ENCODE data around the gene TMEM238L. TPM values are rescaled to one million over a fixed set of nuclear protein-coding genes. Genes with fewer than 3 reads are reported as not detected.

TMEM238L gene
- total RNA-seq, 5 donors from 2014 or later (not counting 1 experiment from before 2014, with no cell fraction given): not detected

DNA sequence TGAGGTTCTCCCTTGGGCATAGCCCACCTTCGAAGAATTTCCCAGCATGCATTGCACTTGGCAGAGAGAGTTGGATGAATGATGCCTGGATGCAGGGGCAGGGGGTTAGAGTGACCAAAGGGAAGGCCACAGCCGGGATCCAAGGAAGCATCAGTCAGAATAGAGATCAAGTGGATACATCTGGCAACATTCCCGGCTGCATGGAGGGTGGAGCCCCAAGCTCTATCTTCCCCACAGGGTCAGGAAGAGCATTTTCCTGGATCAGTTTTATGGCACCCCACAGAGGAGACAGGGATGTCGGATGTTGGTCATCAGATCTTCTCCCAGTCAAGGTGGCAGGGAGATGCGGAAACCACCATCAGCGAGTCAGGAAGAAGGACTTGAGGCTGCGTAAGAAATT lies 21.0 kb upstream of the TMEM238L start:
- Mint-ChIP-seq H3K9me3 (no peaks in the 10 kb centered on the region), H3K27me3 (peaks cover 5 to 8% of the 10 kb centered on the region in 2 donors), H3K4me3 (no peak overlapping the region), H3K4me1 (no peaks in the 10 kb centered on the region), H3K27ac (no peak overlapping the region), H3K36me3 (no peaks in the 10 kb centered on the region)
- H3K36me3 ChIP-seq (ENCODE audit: control insufficient read depth in 2 of 2, extremely low read depth in 1 of 2, insufficient read depth in 1 of 2, low read length in 1 of 2): no peaks in the 10 kb centered on the region
- ATAC-seq (replicated peaks in 1 of 4): no peak
- POLR2A ChIA-PET: interaction anchor here in 1 of 2 donors (0.6 kb wide), 1 partner anchor 16 kb away, joined by 3 read pairs; no protein-coding TSS in a partner anchor
- H3K9me3 ChIP-seq: no peaks in the 10 kb centered on the region
- no peak overlapping the region for H3K27ac ChIP-seq (ENCODE audit: low read length)
- no peaks in the 10 kb centered on the region for H3K4me1 ChIP-seq (ENCODE audit: control insufficient read depth in 1 of 2, extremely low read depth in 1 of 2, insufficient read depth in 2 of 2, low read length in 2 of 2)
- H3K4me3 ChIP-seq (ENCODE audit: control insufficient read depth in 1 of 2, extremely low read depth in 1 of 2, low read length in 1 of 2): no peak overlapping the region
- CTCF ChIA-PET: no interaction called here
- peaks cover 0 to 17% of the 10 kb centered on the region in 2 experiments for H3K27me3 ChIP-seq (replicated peaks in 1 of 2; ENCODE audit: control insufficient read depth in 2 of 2, extremely low read depth in 1 of 2, insufficient read depth in 2 of 2, low read length in 1 of 2)
- no peak for DNase-seq
- WGBS (ENCODE audit: insufficient coverage): 93% methylated on average over 6 of the region's 7 CpGs

DNA sequence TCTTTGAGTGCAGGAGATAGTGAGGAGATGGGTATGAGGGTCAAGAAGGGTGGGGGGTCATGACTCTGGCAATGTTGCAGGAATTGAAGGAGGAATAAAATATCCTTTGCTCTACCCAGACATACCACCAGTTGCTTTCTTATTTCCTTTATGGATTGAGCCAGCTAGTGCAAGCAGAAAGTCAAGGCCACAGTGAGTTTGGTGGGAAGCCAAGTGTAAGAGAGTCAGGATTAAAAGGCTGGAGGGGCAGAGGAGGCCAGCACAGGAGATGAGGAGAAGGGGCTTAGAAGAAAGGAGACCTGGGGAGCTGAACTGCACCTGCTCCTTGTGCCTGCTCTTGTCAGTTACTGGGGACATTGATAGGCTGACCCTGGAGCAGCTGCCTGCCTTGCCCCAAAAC lies 17.9 kb upstream of the TMEM238L start:
- ATAC-seq (replicated peaks in 1 of 4): no peak
- Histone ChIP-seq H3K4me1 (ENCODE audit: control insufficient read depth in 1 of 2, extremely low read depth in 1 of 2, insufficient read depth in 2 of 2, low read length in 2 of 2) (no peaks in the 10 kb centered on the region), H3K36me3 (ENCODE audit: control insufficient read depth in 2 of 2, extremely low read depth in 1 of 2, insufficient read depth in 1 of 2, low read length in 1 of 2) (no peaks in the 10 kb centered on the region), H3K9me3 (no peaks in the 10 kb centered on the region), H3K27ac (ENCODE audit: low read length) (no peak overlapping the region), H3K4me3 (ENCODE audit: control insufficient read depth in 1 of 2, extremely low read depth in 1 of 2, low read length in 1 of 2) (no peak overlapping the region), H3K27me3 (replicated peaks in 1 of 2; ENCODE audit: control insufficient read depth in 2 of 2, extremely low read depth in 1 of 2, insufficient read depth in 2 of 2, low read length in 1 of 2) (peaks cover 0 to 19% of the 10 kb centered on the region in 2 experiments)
- Mint-ChIP-seq H3K27ac (no peak overlapping the region), H3K36me3 (no peaks in the 10 kb centered on the region), H3K4me1 (no peaks in the 10 kb centered on the region), H3K9me3 (no peaks in the 10 kb centered on the region), H3K27me3 (peaks cover 6 to 13% of the 10 kb centered on the region in 2 donors), H3K4me3 (no peak overlapping the region)
- no peak for DNase-seq
- ChIA-PET POLR2A (no interaction called here), CTCF (interaction anchor here in 1 of 2 donors (0.6 to 1.0 kb wide), 2 partner anchors 23 to 175 kb away, joined by 3 read pairs; no protein-coding TSS in a partner anchor)

DNA sequence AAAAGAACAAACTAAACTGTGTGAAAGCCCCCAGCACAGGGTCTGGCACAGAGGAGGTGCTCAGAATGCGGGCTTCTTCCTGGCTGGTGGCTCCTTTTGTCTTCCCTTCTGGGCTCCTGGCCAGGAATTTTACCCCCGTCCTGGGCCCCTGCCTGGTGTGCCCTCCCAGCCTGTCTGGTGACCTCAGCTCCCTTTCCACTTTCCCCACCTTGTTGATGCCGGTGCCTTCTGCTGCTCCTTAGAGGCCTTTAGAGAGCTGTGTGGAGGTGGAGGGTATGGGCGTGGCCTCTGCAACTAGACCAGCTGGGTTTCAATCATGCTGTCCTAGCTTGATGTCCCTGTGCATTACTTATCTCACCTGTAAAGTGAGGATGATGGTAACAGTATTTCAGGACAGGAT lies 17.2 kb upstream of the TMEM238L start:
- Histone ChIP-seq H3K4me1 (ENCODE audit: control insufficient read depth in 1 of 2, extremely low read depth in 1 of 2, insufficient read depth in 2 of 2, low read length in 2 of 2) (no peaks in the 10 kb centered on the region), H3K27ac (ENCODE audit: low read length) (no peak overlapping the region), H3K4me3 (ENCODE audit: control insufficient read depth in 1 of 2, extremely low read depth in 1 of 2, low read length in 1 of 2) (no peak overlapping the region), H3K27me3 (replicated peaks in 1 of 2; ENCODE audit: control insufficient read depth in 2 of 2, extremely low read depth in 1 of 2, insufficient read depth in 2 of 2, low read length in 1 of 2) (peaks cover 0 to 19% of the 10 kb centered on the region in 2 experiments), H3K36me3 (ENCODE audit: control insufficient read depth in 2 of 2, extremely low read depth in 1 of 2, insufficient read depth in 1 of 2, low read length in 1 of 2) (no peaks in the 10 kb centered on the region), H3K9me3 (no peaks in the 10 kb centered on the region)
- no peaks in the 10 kb centered on the region for H3K4me1 Mint-ChIP-seq
- ChIA-PET POLR2A (no interaction called here), CTCF (interaction anchor here in 1 of 2 donors (0.6 to 1.0 kb wide), 2 partner anchors 24 to 174 kb away, joined by 3 read pairs; no protein-coding TSS in a partner anchor)
- DNase-seq (no peak), ATAC-seq (replicated peaks in 1 of 4) (no peak)
- WGBS (ENCODE audit: insufficient coverage): 69% methylated on average over 1 of the region's 4 CpGs
- no peaks in the 10 kb centered on the region for H3K36me3 Mint-ChIP-seq
- peaks cover 6 to 13% of the 10 kb centered on the region in 2 donors for H3K27me3 Mint-ChIP-seq
- no peak overlapping the region for H3K27ac Mint-ChIP-seq
- no peaks in the 10 kb centered on the region for H3K9me3 Mint-ChIP-seq
- H3K4me3 Mint-ChIP-seq: no peak overlapping the region

DNA sequence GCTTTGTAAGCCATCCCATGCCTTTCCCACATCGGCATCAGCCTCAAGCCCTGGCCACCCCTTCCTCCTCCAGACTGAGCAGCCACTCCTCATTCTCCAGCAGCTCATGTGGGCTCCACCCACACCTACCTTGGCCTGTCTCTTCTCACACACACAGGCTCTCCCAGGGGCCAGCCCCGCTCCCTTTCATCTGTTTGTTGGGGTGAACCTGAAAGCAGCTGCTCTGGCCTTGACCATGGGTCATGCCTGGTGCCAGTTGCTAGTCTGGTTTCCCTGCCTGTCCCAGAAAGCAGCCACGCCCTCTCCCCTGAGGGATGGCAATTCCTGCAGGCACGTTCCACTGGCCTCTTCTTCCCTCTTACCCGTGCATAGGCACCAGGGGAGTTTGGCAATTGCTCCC lies 11.4 kb upstream of the TMEM238L start:
- Mint-ChIP-seq H3K4me1 (no peaks in the 10 kb centered on the region), H3K36me3 (no peaks in the 10 kb centered on the region), H3K4me3 (no peak overlapping the region), H3K9me3 (no peaks in the 10 kb centered on the region), H3K27me3 (peaks cover 6 to 16% of the 10 kb centered on the region in 2 donors), H3K27ac (no peak overlapping the region)
- Histone ChIP-seq H3K9me3 (no peaks in the 10 kb centered on the region), H3K4me3 (ENCODE audit: control insufficient read depth in 1 of 2, extremely low read depth in 1 of 2, low read length in 1 of 2) (no peak overlapping the region), H3K27me3 (replicated peaks in 1 of 2; ENCODE audit: control insufficient read depth in 2 of 2, extremely low read depth in 1 of 2, insufficient read depth in 2 of 2, low read length in 1 of 2) (peaks cover 0 to 10% of the 10 kb centered on the region in 2 experiments), H3K4me1 (ENCODE audit: control insufficient read depth in 1 of 2, extremely low read depth in 1 of 2, insufficient read depth in 2 of 2, low read length in 2 of 2) (no peaks in the 10 kb centered on the region), H3K27ac (ENCODE audit: low read length) (no peak overlapping the region), H3K36me3 (ENCODE audit: control insufficient read depth in 2 of 2, extremely low read depth in 1 of 2, insufficient read depth in 1 of 2, low read length in 1 of 2) (no peaks in the 10 kb centered on the region)
- 78% methylated on average over 3 of the region's 5 CpGs for WGBS (ENCODE audit: insufficient coverage)
- no peak for ATAC-seq (replicated peaks in 1 of 4)
- DNase-seq: no peak
- ChIA-PET POLR2A (no interaction called here), CTCF (no interaction called here)

DNA sequence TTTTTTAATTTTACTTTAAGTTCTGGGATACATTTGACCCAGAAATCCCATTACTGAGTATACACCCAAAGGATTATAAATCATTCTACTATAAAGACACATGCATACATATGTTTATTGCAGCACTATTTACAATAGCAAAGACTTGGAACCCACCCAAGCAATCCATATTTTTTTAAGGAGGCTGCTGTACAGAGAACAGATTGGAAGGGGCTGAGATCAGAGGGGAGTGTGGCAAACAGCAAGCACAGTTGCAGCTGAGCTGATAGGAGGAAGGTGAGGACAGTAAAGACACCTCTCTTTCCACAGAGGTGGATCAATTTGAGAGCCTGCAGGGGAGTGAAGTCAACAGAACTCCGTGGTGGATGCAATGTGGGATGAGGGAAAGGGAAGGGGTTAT lies 10.2 kb upstream of the TMEM238L start:
- Mint-ChIP-seq H3K4me3 (no peak overlapping the region), H3K4me1 (no peaks in the 10 kb centered on the region), H3K27me3 (peaks cover 6 to 14% of the 10 kb centered on the region in 2 donors), H3K9me3 (no peaks in the 10 kb centered on the region), H3K36me3 (no peaks in the 10 kb centered on the region), H3K27ac (no peak overlapping the region)
- WGBS (ENCODE audit: insufficient coverage): no CpG with 5 or more reads among the region's 1 CpG
- ChIA-PET CTCF (no interaction called here), POLR2A (no interaction called here)
- no peaks in the 10 kb centered on the region for H3K9me3 ChIP-seq
- DNase-seq (no peak), ATAC-seq (replicated peaks in 1 of 4) (no peak)
- H3K36me3 ChIP-seq (ENCODE audit: control insufficient read depth in 2 of 2, extremely low read depth in 1 of 2, insufficient read depth in 1 of 2, low read length in 1 of 2): no peaks in the 10 kb centered on the region
- H3K4me1 ChIP-seq (ENCODE audit: control insufficient read depth in 1 of 2, extremely low read depth in 1 of 2, insufficient read depth in 2 of 2, low read length in 2 of 2): no peaks in the 10 kb centered on the region
- no peak overlapping the region for H3K27ac ChIP-seq (ENCODE audit: low read length)
- H3K4me3 ChIP-seq (ENCODE audit: control insufficient read depth in 1 of 2, extremely low read depth in 1 of 2, low read length in 1 of 2): no peak overlapping the region
- peaks cover 0 to 6% of the 10 kb centered on the region in 2 experiments for H3K27me3 ChIP-seq (replicated peaks in 1 of 2; ENCODE audit: control insufficient read depth in 2 of 2, extremely low read depth in 1 of 2, insufficient read depth in 2 of 2, low read length in 1 of 2)

DNA sequence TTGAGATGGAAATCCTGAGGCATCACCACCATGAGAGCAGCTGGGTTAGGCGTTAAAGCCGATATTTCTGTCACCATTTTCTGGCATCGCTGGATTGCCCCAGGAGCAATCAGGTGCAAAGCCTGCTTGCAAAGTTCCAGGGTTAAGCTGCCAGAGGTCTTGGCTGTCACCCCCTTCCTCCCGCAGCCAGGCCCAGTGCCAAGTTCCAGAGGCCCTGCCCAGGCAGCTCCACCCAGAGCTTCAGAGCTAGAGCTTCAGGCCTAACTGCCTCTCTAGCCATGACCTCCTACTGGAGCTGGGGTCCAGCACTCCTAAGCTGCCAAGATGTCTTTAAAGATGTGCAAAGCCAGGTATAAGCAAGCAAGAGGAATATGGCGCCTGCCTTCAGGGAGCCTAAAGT lies 8.8 kb upstream of the TMEM238L start:
- H3K27ac ChIP-seq (ENCODE audit: low read length): no peak overlapping the region
- no peaks in the 10 kb centered on the region for H3K4me1 ChIP-seq (ENCODE audit: control insufficient read depth in 1 of 2, extremely low read depth in 1 of 2, insufficient read depth in 2 of 2, low read length in 2 of 2)
- no peaks in the 10 kb centered on the region for H3K36me3 Mint-ChIP-seq
- DNase-seq: no peak
- peaks cover 0 to 6% of the 10 kb centered on the region in 2 experiments for H3K27me3 ChIP-seq (replicated peaks in 1 of 2; ENCODE audit: control insufficient read depth in 2 of 2, extremely low read depth in 1 of 2, insufficient read depth in 2 of 2, low read length in 1 of 2)
- no peak for ATAC-seq (replicated peaks in 1 of 4)
- H3K4me1 Mint-ChIP-seq: no peaks in the 10 kb centered on the region
- no peak overlapping the region for H3K4me3 Mint-ChIP-seq
- no peak overlapping the region for H3K27ac Mint-ChIP-seq
- no peaks in the 10 kb centered on the region for H3K36me3 ChIP-seq (ENCODE audit: control insufficient read depth in 2 of 2, extremely low read depth in 1 of 2, insufficient read depth in 1 of 2, low read length in 1 of 2)
- H3K9me3 Mint-ChIP-seq: no peaks in the 10 kb centered on the region
- POLR2A ChIA-PET: no interaction called here
- CTCF ChIA-PET: no interaction called here
- 64% methylated on average over 4 of the region's 5 CpGs for WGBS (ENCODE audit: insufficient coverage)
- peaks cover 8 to 10% of the 10 kb centered on the region in 2 donors for H3K27me3 Mint-ChIP-seq
- H3K4me3 ChIP-seq (ENCODE audit: control insufficient read depth in 1 of 2, extremely low read depth in 1 of 2, low read length in 1 of 2): no peak overlapping the region
- H3K9me3 ChIP-seq: no peaks in the 10 kb centered on the region

DNA sequence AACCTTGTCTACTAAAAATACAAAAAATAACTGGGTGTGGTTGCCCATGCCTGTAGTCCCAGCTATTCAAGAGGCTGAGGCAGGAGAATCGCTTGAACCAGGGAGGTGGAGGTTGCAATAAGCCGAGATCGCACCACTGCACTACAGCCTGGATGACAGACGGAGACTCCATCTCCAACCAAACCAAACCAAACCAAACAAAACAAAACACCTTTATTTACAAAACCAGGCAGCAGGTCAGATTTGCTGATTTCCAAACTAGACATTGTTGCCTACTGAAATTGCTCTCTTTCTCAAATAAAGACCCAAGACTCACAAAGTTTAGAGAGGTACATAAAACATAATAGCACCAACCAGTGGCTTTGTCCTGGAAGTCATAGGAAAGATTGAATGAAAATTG lies 5.7 kb upstream of the TMEM238L start:
- CTCF ChIA-PET: no interaction called here
- Mint-ChIP-seq H3K36me3 (no peaks in the 10 kb centered on the region), H3K27me3 (peaks cover 8 to 10% of the 10 kb centered on the region in 2 donors), H3K27ac (no peak overlapping the region), H3K4me1 (no peaks in the 10 kb centered on the region), H3K9me3 (no peaks in the 10 kb centered on the region), H3K4me3 (no peak overlapping the region)
- POLR2A ChIA-PET: no interaction called here
- 100% methylated on average over 1 of the region's 4 CpGs for WGBS (ENCODE audit: insufficient coverage)
- Histone ChIP-seq H3K9me3 (no peaks in the 10 kb centered on the region), H3K4me1 (ENCODE audit: control insufficient read depth in 1 of 2, extremely low read depth in 1 of 2, insufficient read depth in 2 of 2, low read length in 2 of 2) (no peaks in the 10 kb centered on the region), H3K4me3 (ENCODE audit: control insufficient read depth in 1 of 2, extremely low read depth in 1 of 2, low read length in 1 of 2) (no peak overlapping the region), H3K27ac (ENCODE audit: low read length) (no peak overlapping the region), H3K27me3 (replicated peaks in 1 of 2; ENCODE audit: control insufficient read depth in 2 of 2, extremely low read depth in 1 of 2, insufficient read depth in 2 of 2, low read length in 1 of 2) (peaks cover 0 to 5% of the 10 kb centered on the region in 2 experiments), H3K36me3 (ENCODE audit: control insufficient read depth in 2 of 2, extremely low read depth in 1 of 2, insufficient read depth in 1 of 2, low read length in 1 of 2) (no peaks in the 10 kb centered on the region)
- DNase-seq: no peak
- no peak for ATAC-seq (replicated peaks in 1 of 4)

All from T-cell (primary cell).